ENCODE results near the gene CPPED1.

The CPPED1 gene

DNA sequence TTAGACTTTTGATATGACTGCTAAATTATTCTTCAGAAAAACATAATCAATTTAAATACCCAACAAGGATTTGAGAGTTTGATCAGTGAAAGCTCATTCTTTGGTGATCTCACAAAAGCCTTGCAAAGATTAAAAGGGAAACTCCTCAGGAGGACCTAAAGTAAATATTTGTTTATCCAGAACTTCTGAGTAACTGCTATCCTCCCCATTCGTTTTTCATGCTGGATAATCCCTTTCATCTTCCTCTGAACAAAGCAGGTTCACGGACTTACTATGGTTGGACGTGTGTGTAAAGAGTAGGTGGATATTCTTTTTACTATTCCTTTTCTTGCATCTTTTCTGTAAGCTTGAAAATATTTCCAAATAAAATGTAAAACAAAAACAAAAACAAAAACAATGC is 124.7 kb downstream of the CPPED1 start:
- no peak for DNase-seq

- DNase-seq = no peak
Observed at GRCh38 chr16:12677502-12677901, 126.2 kb downstream of the CPPED1 start.

DNA sequence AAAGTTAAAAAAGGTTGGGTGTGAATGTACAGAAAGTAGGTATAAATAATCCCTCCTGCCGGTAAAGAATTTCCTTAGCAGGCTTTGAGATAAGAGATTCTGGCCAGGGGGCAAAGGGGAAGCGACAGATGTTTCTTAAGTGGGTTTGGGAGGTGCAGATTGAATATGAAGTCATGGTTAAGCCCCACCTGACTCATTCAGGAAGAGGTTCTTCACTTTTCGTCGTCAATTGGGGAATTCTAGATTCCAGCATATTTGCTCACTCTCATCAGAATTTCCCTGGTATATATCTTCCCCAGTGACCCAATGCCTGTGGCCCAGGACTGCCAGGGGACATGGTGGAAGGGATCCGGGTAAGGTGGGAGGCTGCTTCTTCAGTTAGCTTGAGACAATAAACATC is 127.8 kb downstream of the CPPED1 start:
- no peak for DNase-seq

DNA sequence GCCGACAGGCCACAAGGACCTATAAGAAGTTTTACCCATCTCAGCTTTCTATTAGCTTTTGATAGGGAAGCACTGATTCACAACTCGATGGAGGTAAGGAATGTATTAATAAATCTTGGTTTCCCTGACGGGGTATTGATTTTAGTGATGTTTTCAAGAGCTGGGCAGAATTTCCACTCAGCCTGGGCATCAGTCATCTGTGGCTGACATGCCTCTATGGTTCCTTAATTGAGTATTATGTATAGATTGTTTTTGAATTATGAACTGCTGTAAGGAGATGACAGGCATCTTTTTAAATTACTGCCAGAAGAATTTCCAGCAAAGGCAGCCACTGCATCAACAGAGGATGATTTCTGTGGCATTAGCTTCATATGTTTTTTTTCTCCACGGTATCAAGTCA is 128.6 kb downstream of the CPPED1 start:
- DNase-seq = no peak

DNA sequence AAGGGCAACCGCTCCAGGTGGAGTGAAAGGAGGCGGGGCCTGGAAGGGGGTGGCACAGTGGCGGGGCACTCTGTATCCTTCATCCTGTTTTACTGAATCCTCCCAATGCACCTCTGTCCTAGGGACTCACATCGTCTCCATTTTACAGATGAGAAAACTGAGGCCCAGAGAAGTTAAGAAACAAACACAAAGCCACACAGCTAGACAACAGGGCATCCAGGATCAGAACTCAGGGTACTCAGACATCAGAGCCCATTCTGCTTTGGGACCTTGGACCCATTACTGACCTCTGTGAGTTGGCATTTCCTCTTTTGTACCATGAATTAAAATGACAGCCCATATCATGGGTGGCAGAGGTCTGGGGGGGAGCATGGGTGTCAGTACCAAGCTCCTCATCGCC is 129.2 kb downstream of the CPPED1 start:
- no peak for DNase-seq

GRCh38 chr16:12674071-12674470 is 129.6 kb downstream of the CPPED1 start:
- no peak for DNase-seq

DNA sequence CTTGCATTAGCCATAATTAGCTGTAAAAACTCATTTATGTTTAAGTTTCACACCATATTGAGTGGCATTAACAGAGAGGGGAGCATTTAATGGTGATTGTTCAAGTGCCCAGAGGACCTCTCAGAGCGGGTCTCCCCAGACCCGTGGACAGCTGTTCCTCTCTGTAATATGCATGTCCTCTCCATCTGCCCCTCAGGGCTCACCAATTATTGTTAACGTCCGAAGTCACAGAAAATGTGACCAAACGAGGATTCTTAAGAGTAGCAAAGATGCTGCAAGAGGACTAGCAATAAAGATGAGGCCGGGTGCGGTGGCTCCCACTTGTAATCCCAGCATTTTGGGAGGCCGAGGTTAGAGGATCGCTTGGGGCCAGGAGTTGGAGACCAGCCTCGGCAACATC is 130.2 kb downstream of the CPPED1 start:
- DNase-seq = no peak

GRCh38 chr16:12672986-12673385 is 130.7 kb downstream of the CPPED1 start:
- no peak for DNase-seq

DNA sequence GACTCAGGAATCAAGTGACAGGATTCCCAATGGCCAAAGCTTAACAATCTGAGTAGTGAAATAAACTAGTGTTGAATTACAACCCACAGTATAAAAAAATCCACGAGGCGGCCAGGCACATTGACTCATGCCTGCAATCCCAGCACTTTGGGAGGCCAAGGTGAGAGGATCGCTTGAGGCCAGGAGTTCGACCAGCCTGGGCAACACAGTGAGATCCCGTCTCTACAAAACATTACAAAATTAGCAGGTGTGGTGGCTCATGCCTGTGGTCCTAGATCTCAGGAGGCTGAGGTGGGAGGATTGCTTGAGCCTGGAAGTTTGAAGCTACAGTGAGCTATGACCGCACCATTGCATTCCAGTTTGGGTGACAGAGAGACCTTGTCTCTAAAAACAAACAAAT is 133.8 kb downstream of the CPPED1 start:
- no peak for DNase-seq

DNA sequence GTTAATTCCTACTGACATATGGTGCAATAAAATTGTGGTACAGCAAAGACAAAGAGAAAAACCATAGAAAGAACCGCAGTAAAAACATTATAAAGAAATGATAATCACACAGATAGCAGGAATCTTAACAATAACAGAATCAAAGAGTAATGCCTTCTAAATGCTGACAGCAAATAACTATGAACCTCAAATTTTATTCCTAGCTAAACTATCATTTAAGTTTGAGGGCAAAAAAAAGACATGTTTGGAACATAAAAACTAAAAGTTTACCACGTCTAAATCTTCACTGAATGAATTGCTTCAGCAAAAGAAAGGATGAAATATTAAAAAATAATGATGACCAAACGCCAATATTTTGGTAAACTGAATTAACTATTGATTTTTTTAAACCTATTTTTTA is 135.8 kb downstream of the CPPED1 start:
- no peak for DNase-seq

DNA sequence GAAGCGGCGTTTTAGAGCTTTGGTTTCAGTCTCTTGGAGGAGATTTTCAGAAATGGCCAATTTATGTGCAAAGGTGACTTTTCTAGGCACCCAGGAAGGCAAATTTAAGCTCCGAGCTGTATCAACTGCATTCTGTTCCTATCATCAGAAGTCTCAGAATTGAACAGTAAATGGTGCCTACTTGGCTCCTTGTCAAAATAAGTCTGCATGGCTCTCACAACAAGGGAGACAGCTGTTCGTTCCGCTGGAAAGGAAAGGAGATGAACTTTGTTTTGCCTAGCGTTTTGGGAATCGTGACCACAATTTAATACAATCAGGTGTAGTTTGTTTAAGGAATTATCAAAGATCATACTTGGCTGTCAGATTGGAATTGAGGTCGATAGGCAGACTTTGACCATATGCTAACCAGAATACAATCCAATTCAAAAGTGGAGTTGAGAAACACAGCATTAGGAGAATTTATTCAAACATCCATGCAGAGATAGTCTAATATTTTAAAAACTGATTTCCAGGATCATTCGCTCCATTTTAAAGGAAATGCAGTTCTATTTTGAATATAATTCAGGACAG is 139.4 kb downstream of the CPPED1 start:
- DNase-seq = no peak

- DNase-seq = peak; percentile 46
Observed at GRCh38 chr16:12661656-12662172, 142.0 kb downstream of the CPPED1 start.

DNA sequence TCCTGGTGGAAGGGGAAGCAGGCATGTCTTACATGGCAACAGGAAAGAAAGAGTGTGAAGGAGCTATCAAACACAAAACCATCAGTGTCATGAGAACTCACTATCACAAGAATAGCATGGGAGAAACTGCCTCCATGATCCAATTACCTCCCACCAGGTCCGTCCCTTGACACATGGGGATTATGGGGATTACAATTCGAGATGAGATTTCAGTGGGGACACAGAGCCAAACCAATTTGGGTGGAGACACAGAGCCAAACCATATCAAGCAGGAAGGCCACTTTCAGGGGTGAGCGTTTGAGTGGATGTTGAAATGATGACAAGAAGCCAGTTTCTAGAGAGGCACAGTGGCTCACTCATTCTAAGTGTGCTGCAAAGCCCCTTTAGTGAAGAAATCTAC is 143.8 kb downstream of the CPPED1 start:
- DNase-seq = no peak

DNA sequence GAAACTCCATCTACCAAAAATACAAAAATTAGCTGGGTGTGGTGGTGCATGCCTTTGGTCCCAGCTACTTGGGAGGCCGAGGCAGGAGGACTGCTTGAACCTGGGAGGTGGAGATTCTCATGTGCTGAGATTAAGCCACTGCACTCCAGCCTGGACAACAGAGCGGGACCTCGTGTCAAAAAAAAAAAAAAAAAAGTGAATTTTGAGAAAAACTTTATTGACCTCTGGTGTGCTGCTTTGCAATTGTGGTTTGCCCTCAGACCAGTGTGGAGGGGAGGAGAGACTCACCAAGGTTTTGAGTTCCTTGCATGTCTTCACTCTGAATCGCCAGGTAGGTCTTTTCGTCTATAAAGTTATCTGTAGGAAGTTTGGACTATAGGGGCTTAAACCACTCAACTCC is 145.2 kb downstream of the CPPED1 start:
- DNase-seq = no peak

- DNase-seq = no peak
Observed at GRCh38 chr16:12655537-12655936, 148.2 kb downstream of the CPPED1 start.

DNA sequence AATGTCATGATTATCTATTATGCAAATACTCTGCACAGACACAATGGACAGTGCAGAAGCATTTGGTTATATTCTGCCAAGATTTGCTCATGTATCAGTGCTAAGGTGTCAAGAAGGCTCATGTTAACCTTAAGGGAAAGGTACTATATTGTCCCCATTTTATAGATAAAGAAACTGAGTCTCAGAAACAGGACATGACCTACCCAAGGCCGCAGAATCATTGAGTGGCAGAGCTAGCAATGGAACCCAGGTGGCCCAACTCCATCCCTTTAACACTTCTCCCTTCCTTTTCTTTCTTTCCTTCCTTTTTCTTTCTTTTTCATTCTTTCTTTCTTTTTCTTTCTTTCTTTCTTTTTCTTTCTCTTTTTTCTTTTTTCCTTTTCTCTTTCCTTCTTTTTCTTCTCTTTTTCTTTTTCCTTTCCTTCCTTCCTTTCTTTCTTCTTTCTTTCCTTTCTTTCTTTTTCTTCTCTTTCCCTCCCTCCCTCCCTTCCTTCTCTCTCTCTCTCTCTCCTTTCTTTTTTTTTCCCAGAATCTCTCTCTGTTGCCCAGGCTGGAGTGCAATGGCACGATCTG is 149.8 kb downstream of the CPPED1 start:
- DNase-seq = no peak

DNA sequence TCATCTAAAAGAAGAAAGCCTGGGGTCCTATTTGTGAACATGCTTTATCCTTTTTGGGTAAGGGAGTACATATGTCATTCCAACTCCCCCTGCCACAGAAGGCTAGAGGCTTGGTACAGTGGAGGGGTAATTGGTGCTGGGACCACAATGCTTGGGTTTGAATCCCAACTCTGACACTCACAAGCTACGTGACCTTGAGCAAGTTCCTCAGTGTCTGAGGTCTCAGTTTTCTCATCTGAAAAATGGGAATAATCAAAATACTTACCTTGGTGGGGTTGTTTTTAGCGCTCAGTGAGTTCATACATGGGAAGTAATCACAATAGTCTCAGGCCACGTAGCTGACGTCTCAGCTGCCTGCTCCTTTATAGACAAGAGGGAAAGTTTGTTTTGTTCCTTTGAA is 150.8 kb downstream of the CPPED1 start:
- DNase-seq = no peak

DNA sequence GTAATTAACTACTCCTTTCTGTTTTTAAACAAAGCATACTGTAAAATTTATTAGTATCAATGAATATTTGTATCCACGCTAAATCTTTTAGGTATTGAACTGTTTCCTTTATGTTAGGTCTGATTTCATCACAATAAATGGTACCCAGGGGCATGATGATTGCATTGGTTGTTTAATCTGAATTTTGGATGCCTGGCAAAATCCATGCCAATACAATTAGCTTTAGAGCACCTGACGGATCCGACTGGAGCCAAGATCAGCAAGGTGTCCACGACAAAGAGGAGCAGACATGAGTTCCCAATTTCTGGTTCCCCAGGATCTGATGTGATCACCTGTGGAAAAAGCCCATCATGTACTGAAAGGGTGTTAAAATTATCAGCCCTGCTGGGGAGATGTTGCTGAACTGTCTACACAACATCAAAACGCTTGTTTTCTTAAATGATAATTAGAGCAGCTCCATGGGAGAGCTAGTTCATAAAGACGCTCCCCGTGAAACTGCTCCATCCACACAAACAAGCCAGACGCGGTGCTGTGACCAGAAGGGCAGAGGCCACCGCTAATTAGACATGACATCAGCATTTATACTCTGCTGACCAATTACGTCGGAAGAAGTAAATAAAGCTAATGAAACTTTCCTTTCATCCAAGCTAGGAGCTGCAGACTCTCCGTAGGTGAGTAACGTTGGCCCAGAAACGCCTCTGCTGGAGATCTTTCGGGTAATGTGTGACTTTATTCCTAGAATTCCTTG is 151.7 kb downstream of the CPPED1 start:
- no peak for DNase-seq

DNA sequence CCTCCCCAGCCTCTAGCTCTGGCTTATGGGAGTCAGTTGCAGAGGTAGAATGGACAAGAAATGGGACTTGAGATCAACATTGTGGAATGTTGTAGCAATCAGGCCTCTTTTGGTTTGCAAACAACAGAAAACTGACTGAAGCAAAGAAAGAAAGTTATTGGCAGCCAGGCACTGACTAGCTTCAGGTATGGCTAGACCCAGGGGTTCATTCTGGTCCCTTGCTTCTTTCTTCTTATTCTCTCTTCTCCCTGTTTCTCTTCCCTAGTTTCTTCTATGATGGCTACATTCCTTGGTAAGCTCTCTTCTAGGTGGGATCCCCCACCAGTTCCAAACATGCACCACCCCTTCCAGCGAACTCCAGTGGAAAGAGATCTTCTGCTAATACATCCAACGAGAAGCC is 154.3 kb downstream of the CPPED1 start:
- DNase-seq = no peak

DNA sequence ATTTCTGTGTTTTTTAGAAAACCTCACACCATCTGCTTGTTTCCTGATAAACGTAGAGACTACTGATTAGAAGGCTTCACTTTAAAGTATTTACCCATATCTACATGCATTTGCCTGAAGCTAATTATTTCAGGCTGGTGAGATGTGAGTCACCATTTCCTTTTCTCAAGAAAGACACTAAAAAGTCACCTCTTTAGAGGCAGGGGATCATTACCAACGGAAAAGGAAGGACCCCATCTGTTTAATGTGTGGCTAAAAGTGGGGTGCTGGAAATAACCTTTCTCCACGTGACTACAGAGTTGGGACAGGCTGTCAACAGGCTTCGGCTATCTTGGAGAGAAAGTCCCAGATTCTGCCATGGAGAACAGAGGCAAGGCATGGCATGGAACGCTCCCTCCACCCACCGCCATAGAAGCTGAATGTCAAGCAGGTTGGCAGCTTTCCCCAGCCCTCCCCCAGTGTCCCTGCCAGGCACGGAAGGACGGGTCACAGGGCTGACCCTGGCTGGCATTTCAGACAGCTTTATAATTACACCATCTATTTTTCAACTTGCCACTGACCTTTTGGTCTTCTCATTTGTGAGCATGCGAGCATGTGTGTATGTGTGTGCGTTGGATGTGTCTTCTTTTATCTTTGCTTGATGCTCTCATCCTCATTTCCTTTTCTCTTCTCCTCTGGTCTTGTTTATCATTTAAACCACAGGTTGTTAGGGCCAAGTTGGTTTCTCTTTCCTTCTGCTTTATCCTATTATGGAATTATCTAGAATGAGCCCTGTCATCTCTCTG is 157.0 kb downstream of the CPPED1 start:
- no peak for DNase-seq

GRCh38 chr16:12646098-12646489 is 157.6 kb downstream of the CPPED1 start:
- no peak for DNase-seq

- DNase-seq = no peak
Observed at GRCh38 chr16:12643034-12643455, 160.6 kb downstream of the CPPED1 start.

GRCh38 chr16:12639044-12639443 is 164.6 kb downstream of the CPPED1 start:
- DNase-seq = no peak

GRCh38 chr16:12637002-12637401 is 166.7 kb downstream of the CPPED1 start:
- DNase-seq = no peak
